Keratinocyte (primary cell): ENCODE data around the gene OSBPL1A.

ENCODE experiments used
- CTCF ChIP-seq, 3 experiments: IDR thresholded peaks in 1 of 3; conservative IDR thresholded peaks in 1 of 3; optimal IDR thresholded peaks in 1 of 3; 2 replicates in 2 of 3; 3 replicates in 1 of 3; pipeline versions ENCODE3 to v1.5.1; 2011; ENCODE audit warnings: low read length in 3 of 3, mild to moderate bottlenecking in 3 of 3, moderate library complexity in 2 of 3, control low read depth in 1 of 3, inconsistent platforms in 1 of 3; ENCODE audit not compliant: insufficient read depth in 2 of 3; ENCODE audit errors: extremely low read depth in 1 of 3
- EZH2 ChIP-seq: IDR thresholded peaks from one replicate; pipeline ENCODE4 v1.6.1; 2012; ENCODE audit warnings: inconsistent platforms, mild to moderate bottlenecking, low read length, moderate library complexity

DNA sequence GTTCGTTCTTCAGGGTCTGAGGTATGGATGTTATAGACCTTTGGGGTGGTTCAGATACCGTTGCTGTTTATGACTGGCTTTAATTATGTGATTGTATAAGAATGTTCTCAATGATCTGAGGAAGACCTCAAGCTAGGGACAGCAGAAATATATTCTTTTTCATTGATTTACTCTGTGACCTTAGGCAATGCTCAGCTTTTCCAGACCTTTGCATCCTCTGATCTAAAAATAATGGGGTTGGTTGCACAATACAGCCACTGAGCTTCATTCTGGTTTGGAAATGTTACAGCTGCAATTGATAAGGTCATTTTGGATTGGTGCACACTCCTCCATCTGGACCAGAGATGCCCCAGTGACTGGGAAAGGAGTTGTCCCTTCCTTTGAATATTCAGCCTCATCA lies 276.0 kb downstream of the OSBPL1A start:
- TF ChIP-seq CTCF (optimal IDR thresholded peaks at IDR 0.05 in 1 of 3, IDR thresholded peaks at IDR 0.05 in 1 of 3, conservative IDR thresholded peaks at IDR 0.05 in 1 of 3; ENCODE audit: extremely low read depth in 1 of 3, insufficient read depth in 2 of 3, low read length in 3 of 3) (no peak), EZH2 (no peak)
